CD4-positive, alpha-beta T cell treated with Interferon gamma for 1 hour (primary cell): ENCODE results near the gene UBXN1.
"Not testable (repeated sequence)": the region's sequence is repeated elsewhere in the genome, so short reads cannot be mapped to it uniquely, and the experiment has no call there.

Experiments used
- DNase-seq: peaks from one replicate; pipeline ENCODE4 v3.0.0-alpha.2; 2020

Gene UBXN1

GRCh38 chr11:62708392-62708791, 29.5 kb upstream of the UBXN1 start:
- DNase-seq, result no peak

GRCh38 chr11:62707277-62707861, 28.5 kb upstream of the UBXN1 start, which contains the start of the genes BSCL2 and GNG3:
Gene BSCL2, minus strand, starts transcription at chr11:62707424. Its CDS starts 229 bp downstream, at chr11:62707195.
Gene GNG3, plus strand, starts transcription at chr11:62707676. Its CDS starts 620 bp downstream, at chr11:62708296.
- no peak for DNase-seq

GRCh38 chr11:62706850-62707247, 28.0 kb upstream of the UBXN1 start:
- no peak for DNase-seq

GRCh38 chr11:62705880-62706849, 27.3 kb upstream of the UBXN1 start:
- DNase-seq, result peak; percentile 93

- no peak for DNase-seq
Measured at GRCh38 chr11:62705413-62705812, 26.5 kb upstream of the UBXN1 start.

GRCh38 chr11:62703921-62704320, 25.0 kb upstream of the UBXN1 start:
- DNase-seq, result not testable (repeated sequence)

GRCh38 chr11:62702246-62702645, 23.4 kb upstream of the UBXN1 start:
- DNase-seq, result peak; percentile 22

- DNase-seq, result peak; percentile 74
Measured at GRCh38 chr11:62694455-62695167, 15.7 kb upstream of the UBXN1 start.

- not testable (repeated sequence) for DNase-seq
Measured at GRCh38 chr11:62693624-62694023, 14.8 kb upstream of the UBXN1 start.

GRCh38 chr11:62689421-62690183, 10.7 kb upstream of the UBXN1 start, which contains the start of gene LRRN4CL:
Gene LRRN4CL, minus strand, starts transcription at chr11:62689530. Its CDS starts 1,022 bp downstream, at chr11:62688508.
- DNase-seq, result no peak

- DNase-seq, result no peak
Measured at GRCh38 chr11:62688491-62688890, 9.6 kb upstream of the UBXN1 start.

GRCh38 chr11:62687508-62688396, 8.9 kb upstream of the UBXN1 start:
- no peak for DNase-seq

- DNase-seq, result no peak
Measured at GRCh38 chr11:62682518-62682917, 3.6 kb upstream of the UBXN1 start.

GRCh38 chr11:62680825-62681240, 2.0 kb upstream of the UBXN1 start:
- DNase-seq, result peak; percentile 29

- DNase-seq, result no peak
Measured at GRCh38 chr11:62678433-62678769, 472 bp downstream of the UBXN1 start.

- DNase-seq, result no peak
Measured at GRCh38 chr11:62677714-62678113, 1.2 kb downstream of the UBXN1 start.

- DNase-seq, result no peak
Measured at GRCh38 chr11:62677156-62677555, 1.7 kb downstream of the UBXN1 start.

- DNase-seq, result no peak
Measured at GRCh38 chr11:62676698-62677097, 2.2 kb downstream of the UBXN1 start.

GRCh38 chr11:62675415-62675814, 3.5 kb downstream of the UBXN1 start:
- not testable (repeated sequence) for DNase-seq

GRCh38 chr11:62673196-62673525, 5.7 kb downstream of the UBXN1 start:
- DNase-seq, result no peak

- DNase-seq, result peak; percentile 72
Measured at GRCh38 chr11:62671608-62672389, 7.1 kb downstream of the UBXN1 start, which contains the start of the genes LBHD1 and UQCC3. Gene LBHD1, minus strand, starts transcription at chr11:62672267. Its CDS starts 2,236 bp downstream, at chr11:62670031. Gene UQCC3, plus strand, starts transcription at chr11:62671673. Its CDS starts 73 bp downstream, at chr11:62671746.
